K562 (cell line): ENCODE data around the gene RAI1. TPM values are rescaled to one million over a fixed set of nuclear protein-coding genes. Genes with fewer than 3 reads are reported as not detected.

ENCODE experiments used
- ARID2 ChIP-seq: fragments of 450-650 bp; IDR thresholded peaks from 2 replicates; pipeline ENCODE4 v1.6.1; 2017; ENCODE audit warnings: antibody characterized with exemption, mild to moderate bottlenecking
- GTF2A2 ChIP-seq: IDR thresholded peaks from 2 replicates; pipeline ENCODE4 v1.6.1; 2016; ENCODE audit warnings: mild to moderate bottlenecking, missing genetic modification characterization, missing compliant biosample characterization
- HNRNPUL1 ChIP-seq: fragments of 200-400 bp; formaldehyde crosslinking; IDR thresholded peaks from 2 replicates; pipeline ENCODE4 v1.6.1; 2017; ENCODE audit warnings: low read length
- MEF2D ChIP-seq: conservative IDR thresholded peaks from 2 replicates; pipeline ENCODE4 v1.6.1; 2016; ENCODE audit warnings: low read depth, missing genetic modification characterization, missing compliant biosample characterization
- MTA1 ChIP-seq: fragments of 450-650 bp; IDR thresholded peaks from 2 replicates; pipeline ENCODE4 v1.6.1; 2017; ENCODE audit warnings: borderline replicate concordance
- NFIX ChIP-seq: fragments of 250-450 bp; sonication (Bioruptor Pico); IDR thresholded peaks from 2 replicates; pipeline ENCODE4 v1.4.0; 2020; ENCODE audit warnings: low read depth, mild to moderate bottlenecking, moderate library complexity
- RBM15 ChIP-seq: fragments of 200-400 bp; formaldehyde crosslinking; IDR thresholded peaks from 2 replicates; pipeline ENCODE4 v1.6.1; 2018; ENCODE audit warnings: mild to moderate bottlenecking, low read length, moderate library complexity; ENCODE audit not compliant: insufficient read depth
- RFX7 ChIP-seq: fragments of 250-450 bp; sonication (Bioruptor Pico); IDR thresholded peaks from 2 replicates; pipeline ENCODE4 v1.5.1; 2021; ENCODE audit warnings: mild to moderate bottlenecking
- SOX6 ChIP-seq: fragments of 450-650 bp; IDR thresholded peaks from 2 replicates; pipeline ENCODE4 v1.6.1; 2014; ENCODE audit warnings: mild to moderate bottlenecking
- TAF15 ChIP-seq: fragments of 200-400 bp; formaldehyde crosslinking; IDR thresholded peaks from 2 replicates; pipeline ENCODE4 v1.6.1; 2017; ENCODE audit warnings: mild to moderate bottlenecking, low read depth, low read length, moderate library complexity
- TSC22D4 ChIP-seq: fragments of 450-650 bp; IDR thresholded peaks from 2 replicates; pipeline ENCODE4 v1.6.1; 2016; ENCODE audit warnings: missing genetic modification characterization, missing biosample characterization, control low read depth
- ZNF695 ChIP-seq: fragments of 450-650 bp; formaldehyde crosslinking; IDR thresholded peaks from 2 replicates; pipeline ENCODE4 v1.4.0; 2020; ENCODE audit warnings: mild to moderate bottlenecking, moderate library complexity
- ZNF764 ChIP-seq: fragments of 250-450 bp; sonication (Bioruptor Pico); IDR thresholded peaks from 2 replicates; pipeline ENCODE4 v1.4.0; 2020; ENCODE audit warnings: low read depth, mild to moderate bottlenecking, moderate library complexity
- polyA plus RNA-seq, 8 experiments: library from polyadenylated mRNA; depleted of rRNA in 4 of 8; stranded (reverse) in 5 of 8; unstranded in 3 of 8; fragments of >200 nt; fragmentation: Nextera tagmentation in 2 of 8; fragmentation: Illumina TruSeq in 1 of 8; extraction: Ambion mirVana in 2 of 8; extraction: Trizol in 1 of 8; gene quantifications; 2 replicates each; pipeline versions ENCODE4 v1.2.1 to v1.2.3, GENCODE V29; 2011 to 2014; ENCODE audit warnings: inconsistent platforms in 1 of 8, missing spikeins in 1 of 8
- total RNA-seq, 7 experiments: library from RNA; depleted of rRNA in 6 of 7; stranded (reverse); fragments of >200 nt in 6 of 7; fragmentation: Illumina TruSeq in 2 of 7; extraction: Trizol in 2 of 7; gene quantifications; 2 replicates each; pipeline versions ENCODE4 v1.2.1 to v1.2.3, GENCODE V29; 2011 to 2021; ENCODE audit warnings: low replicate concordance in 1 of 7
- TF ChIP-seq, protein P1 (sequence below): IDR thresholded peaks from 3 replicates; pipeline ENCODE4 v1.6.1; 2011; ENCODE audit warnings: borderline replicate concordance, mild to moderate bottlenecking, moderate library complexity; ENCODE audit not compliant: insufficient read length; ENCODE audit errors: extremely low read depth
- TF ChIP-seq, protein P2 (sequence below): fragments of 450-650 bp; formaldehyde crosslinking; IDR thresholded peaks from 2 replicates; pipeline ENCODE4 v1.4.0; 2020; ENCODE audit warnings: mild to moderate bottlenecking, moderate library complexity
- TF ChIP-seq, protein P3 (sequence below): fragments of 450-650 bp; IDR thresholded peaks from 2 replicates; pipeline ENCODE4 v1.6.1; 2016; ENCODE audit warnings: low read depth

Gene RAI1
- total and polyA plus RNA-seq, 9 of the 15 experiments (the other 6 are each of a cell fraction or from before 2014, with no cell fraction given) = 0.68 to 19.9 (median 5.5) TPM

DNA sequence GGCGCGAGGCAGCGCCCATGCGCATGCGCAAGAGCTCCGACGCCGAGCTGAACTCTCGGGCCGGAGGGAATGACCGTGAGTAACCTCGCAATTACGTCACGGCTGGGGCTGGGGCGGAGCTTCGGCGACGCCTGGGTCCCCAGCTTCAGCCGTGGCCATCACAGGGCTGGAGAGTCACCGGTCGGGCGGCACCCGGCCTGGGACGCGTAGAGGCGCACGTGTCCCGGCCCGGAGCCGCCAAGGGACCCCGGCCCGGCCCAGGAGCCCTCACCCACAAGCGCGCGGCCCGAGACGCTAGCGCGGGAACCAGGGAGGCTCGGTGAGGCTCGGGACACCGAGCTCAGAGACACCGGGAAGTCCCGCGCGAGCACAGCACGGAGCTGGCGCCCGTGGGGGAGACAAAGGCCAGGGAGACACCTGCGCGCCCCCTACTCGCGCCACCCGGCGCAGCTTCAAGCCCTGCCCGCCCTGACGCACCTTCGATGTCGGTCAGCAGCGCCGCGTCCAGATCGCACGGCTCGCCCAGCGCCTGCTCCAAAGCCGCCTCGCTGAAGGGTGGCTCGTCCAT lies 155.1 kb downstream of the RAI1 start (continued):
- TF ChIP-seq, protein P1, sequence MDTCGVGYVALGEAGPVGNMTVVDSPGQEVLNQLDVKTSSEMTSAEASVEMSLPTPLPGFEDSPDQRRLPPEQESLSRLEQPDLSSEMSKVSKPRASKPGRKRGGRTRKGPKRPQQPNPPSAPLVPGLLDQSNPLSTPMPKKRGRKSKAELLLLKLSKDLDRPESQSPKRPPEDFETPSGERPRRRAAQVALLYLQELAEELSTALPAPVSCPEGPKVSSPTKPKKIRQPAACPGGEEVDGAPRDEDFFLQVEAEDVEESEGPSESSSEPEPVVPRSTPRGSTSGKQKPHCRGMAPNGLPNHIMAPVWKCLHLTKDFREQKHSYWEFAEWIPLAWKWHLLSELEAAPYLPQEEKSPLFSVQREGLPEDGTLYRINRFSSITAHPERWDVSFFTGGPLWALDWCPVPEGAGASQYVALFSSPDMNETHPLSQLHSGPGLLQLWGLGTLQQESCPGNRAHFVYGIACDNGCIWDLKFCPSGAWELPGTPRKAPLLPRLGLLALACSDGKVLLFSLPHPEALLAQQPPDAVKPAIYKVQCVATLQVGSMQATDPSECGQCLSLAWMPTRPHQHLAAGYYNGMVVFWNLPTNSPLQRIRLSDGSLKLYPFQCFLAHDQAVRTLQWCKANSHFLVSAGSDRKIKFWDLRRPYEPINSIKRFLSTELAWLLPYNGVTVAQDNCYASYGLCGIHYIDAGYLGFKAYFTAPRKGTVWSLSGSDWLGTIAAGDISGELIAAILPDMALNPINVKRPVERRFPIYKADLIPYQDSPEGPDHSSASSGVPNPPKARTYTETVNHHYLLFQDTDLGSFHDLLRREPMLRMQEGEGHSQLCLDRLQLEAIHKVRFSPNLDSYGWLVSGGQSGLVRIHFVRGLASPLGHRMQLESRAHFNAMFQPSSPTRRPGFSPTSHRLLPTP = no peak
- TF ChIP-seq GTF2A2 (tag) (no peak), SOX6 (no peak), RBM15 (no peak), MTA1 (no peak), TSC22D4 (no peak), ARID2 (no peak), MEF2D (tag) (no peak), NFIX (CRISPR knock-in tag) (no peak), ZNF764 (CRISPR knock-in tag) (no peak), ZNF695 (CRISPR knock-in tag) (no peak), TAF15 (no peak), HNRNPUL1 (no peak), RFX7 (CRISPR knock-in tag) (no peak; the same call in 1 of the 2 replicates)
- TF ChIP-seq, protein P2, sequence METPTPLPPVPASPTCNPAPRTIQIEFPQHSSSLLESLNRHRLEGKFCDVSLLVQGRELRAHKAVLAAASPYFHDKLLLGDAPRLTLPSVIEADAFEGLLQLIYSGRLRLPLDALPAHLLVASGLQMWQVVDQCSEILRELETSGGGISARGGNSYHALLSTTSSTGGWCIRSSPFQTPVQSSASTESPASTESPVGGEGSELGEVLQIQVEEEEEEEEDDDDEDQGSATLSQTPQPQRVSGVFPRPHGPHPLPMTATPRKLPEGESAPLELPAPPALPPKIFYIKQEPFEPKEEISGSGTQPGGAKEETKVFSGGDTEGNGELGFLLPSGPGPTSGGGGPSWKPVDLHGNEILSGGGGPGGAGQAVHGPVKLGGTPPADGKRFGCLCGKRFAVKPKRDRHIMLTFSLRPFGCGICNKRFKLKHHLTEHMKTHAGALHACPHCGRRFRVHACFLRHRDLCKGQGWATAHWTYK (CRISPR knock-in tag) = peak; percentile 22; the same call in 1 of the 2 replicates
- TF ChIP-seq, protein P3, sequence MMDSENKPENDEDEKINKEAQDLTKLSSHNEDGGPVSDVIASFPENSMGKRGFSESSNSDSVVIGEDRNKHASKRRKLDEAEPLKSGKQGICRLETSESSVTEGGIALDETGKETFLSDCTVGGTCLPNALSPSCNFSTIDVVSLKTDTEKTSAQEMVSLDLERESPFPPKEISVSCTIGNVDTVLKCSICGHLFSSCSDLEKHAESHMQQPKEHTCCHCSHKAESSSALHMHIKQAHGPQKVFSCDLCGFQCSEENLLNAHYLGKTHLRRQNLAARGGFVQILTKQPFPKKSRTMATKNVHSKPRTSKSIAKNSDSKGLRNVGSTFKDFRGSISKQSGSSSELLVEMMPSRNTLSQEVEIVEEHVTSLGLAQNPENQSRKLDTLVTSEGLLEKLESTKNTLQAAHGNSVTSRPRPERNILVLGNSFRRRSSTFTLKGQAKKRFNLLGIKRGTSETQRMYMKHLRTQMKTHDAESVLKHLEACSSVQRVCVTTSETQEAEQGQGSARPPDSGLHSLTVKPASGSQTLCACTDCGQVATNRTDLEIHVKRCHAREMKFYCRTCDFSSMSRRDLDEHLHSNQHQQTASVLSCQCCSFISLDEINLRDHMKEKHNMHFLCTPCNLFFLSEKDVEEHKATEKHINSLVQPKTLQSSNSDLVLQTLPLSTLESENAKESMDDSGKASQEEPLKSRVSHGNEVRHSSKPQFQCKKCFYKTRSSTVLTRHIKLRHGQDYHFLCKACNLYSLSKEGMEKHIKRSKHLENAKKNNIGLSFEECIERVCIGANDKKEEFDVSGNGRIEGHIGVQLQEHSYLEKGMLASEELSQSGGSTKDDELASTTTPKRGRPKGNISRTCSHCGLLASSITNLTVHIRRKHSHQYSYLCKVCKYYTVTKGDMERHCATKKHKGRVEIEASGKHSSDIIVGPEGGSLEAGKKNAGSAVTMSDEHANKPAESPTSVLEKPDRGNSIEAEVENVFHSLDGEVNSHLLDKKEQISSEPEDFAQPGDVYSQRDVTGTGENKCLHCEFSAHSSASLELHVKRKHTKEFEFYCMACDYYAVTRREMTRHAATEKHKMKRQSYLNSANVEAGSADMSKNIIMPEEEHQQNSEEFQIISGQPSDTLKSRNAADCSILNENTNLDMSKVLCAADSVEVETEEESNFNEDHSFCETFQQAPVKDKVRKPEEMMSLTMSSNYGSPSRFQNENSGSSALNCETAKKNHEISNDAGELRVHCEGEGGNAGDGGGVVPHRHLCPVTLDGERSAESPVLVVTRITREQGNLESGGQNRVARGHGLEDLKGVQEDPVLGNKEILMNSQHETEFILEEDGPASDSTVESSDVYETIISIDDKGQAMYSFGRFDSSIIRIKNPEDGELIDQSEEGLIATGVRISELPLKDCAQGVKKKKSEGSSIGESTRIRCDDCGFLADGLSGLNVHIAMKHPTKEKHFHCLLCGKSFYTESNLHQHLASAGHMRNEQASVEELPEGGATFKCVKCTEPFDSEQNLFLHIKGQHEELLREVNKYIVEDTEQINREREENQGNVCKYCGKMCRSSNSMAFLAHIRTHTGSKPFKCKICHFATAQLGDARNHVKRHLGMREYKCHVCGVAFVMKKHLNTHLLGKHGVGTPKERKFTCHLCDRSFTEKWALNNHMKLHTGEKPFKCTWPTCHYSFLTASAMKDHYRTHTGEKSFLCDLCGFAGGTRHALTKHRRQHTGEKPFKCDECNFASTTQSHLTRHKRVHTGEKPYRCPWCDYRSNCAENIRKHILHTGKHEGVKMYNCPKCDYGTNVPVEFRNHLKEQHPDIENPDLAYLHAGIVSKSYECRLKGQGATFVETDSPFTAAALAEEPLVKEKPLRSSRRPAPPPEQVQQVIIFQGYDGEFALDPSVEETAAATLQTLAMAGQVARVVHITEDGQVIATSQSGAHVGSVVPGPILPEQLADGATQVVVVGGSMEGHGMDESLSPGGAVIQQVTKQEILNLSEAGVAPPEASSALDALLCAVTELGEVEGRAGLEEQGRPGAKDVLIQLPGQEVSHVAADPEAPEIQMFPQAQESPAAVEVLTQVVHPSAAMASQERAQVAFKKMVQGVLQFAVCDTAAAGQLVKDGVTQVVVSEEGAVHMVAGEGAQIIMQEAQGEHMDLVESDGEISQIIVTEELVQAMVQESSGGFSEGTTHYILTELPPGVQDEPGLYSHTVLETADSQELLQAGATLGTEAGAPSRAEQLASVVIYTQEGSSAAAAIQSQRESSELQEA = no peak
